ENCODE measurements around the gene KRTAP16-1.

DNA sequence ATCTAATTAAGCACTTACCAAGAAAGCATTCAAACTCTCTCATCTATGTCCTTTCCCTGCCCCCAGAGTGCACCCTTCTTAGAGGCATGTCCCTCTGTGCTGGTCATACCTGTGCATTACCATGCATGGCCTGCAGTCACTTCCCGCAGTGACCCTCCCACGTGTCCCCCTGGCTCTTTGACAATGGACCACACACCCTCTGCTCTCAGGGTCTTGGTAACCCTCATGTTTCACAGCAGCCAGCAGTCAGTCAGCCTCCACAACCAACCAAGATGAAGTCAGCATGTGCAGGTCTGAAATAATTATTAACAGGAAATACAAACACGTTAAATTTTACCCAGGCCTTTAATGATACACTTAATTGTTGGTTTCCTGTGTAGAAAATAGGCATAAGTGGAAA, 31.4 kb upstream of the KRTAP16-1 start:
- TF ChIP-seq, protein P1, sequence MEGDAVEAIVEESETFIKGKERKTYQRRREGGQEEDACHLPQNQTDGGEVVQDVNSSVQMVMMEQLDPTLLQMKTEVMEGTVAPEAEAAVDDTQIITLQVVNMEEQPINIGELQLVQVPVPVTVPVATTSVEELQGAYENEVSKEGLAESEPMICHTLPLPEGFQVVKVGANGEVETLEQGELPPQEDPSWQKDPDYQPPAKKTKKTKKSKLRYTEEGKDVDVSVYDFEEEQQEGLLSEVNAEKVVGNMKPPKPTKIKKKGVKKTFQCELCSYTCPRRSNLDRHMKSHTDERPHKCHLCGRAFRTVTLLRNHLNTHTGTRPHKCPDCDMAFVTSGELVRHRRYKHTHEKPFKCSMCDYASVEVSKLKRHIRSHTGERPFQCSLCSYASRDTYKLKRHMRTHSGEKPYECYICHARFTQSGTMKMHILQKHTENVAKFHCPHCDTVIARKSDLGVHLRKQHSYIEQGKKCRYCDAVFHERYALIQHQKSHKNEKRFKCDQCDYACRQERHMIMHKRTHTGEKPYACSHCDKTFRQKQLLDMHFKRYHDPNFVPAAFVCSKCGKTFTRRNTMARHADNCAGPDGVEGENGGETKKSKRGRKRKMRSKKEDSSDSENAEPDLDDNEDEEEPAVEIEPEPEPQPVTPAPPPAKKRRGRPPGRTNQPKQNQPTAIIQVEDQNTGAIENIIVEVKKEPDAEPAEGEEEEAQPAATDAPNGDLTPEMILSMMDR (IDR thresholded peaks at IDR 0.05; ENCODE audit: low read length) = 0 out of 2 replicates have a peak, but pooled peaks have one; percentile 6
- no peak for TF ChIP-seq EZH2 (optimal IDR thresholded peaks at IDR 0.05; ENCODE audit: low read depth, low read length)
